Muscle layer of colon (tissue), 2 donors: Measurements from ENCODE around the gene GLT6D1.
"Not testable (repeated sequence)": the region's sequence is repeated elsewhere in the genome, so short reads cannot be mapped to it uniquely, and the experiment has no call there.

Experiments used
- H3K27ac ChIP-seq: one replicate; pipeline ENCODE4 v1.7.0; 2013; ENCODE audit warnings: low read depth, mild to moderate bottlenecking, low read length, moderate library complexity
- H3K27me3 ChIP-seq, 2 donors: one replicate each; pipeline ENCODE4 v1.7.0; 2013; ENCODE audit warnings: low read length in 2 of 2, mild to moderate bottlenecking in 2 of 2; ENCODE audit not compliant: insufficient read depth in 2 of 2, control insufficient read depth in 1 of 2
- H3K36me3 ChIP-seq: one replicate; pipeline ENCODE4 v1.7.0; 2013; ENCODE audit warnings: mild to moderate bottlenecking, low read length; ENCODE audit not compliant: insufficient read depth
- H3K4me1 ChIP-seq: one replicate; pipeline ENCODE4 v1.7.0; 2013; ENCODE audit warnings: mild to moderate bottlenecking, low read length; ENCODE audit not compliant: insufficient read depth
- H3K4me3 ChIP-seq, 2 donors: one replicate each; pipeline ENCODE4 v1.7.0; 2013; ENCODE audit warnings: low read length in 2 of 2, low read depth in 1 of 2, mild to moderate bottlenecking in 1 of 2, moderate library complexity in 1 of 2
- H3K9ac ChIP-seq: one replicate; pipeline ENCODE4 v1.7.0; 2013; ENCODE audit warnings: low read length
- H3K9me3 ChIP-seq: one replicate; pipeline ENCODE4 v1.7.0; 2013; ENCODE audit warnings: mild to moderate bottlenecking, low read length
- donor health status: abdominal sarcoma.
- donor health status: Adenocarcinoma of cecum.

The GLT6D1 gene

GRCh38 chr9:135648494-135649410 is 9.4 kb upstream of the GLT6D1 start:
- H3K27ac ChIP-seq: no peak overlapping the region
- no peak overlapping the region for H3K4me3 ChIP-seq
- no peak overlapping the region for H3K9ac ChIP-seq
- peaks cover 16% of the 10 kb centered on the region for H3K9me3 ChIP-seq
- no peaks in the 10 kb centered on the region for H3K27me3 ChIP-seq
- H3K36me3 ChIP-seq: no peaks in the 10 kb centered on the region
- no peaks in the 10 kb centered on the region for H3K4me1 ChIP-seq

- Histone ChIP-seq H3K36me3 (no peaks in the 10 kb centered on the region), H3K9me3 (peaks cover 16% of the 10 kb centered on the region), H3K9ac (no peak overlapping the region), H3K4me3 (no peak overlapping the region), H3K27me3 (no peaks in the 10 kb centered on the region), H3K4me1 (no peaks in the 10 kb centered on the region), H3K27ac (no peak overlapping the region)
Measured at GRCh38 chr9:135647884-135648283, 8.5 kb upstream of the GLT6D1 start.

GRCh38 chr9:135644631-135645218 is 5.4 kb upstream of the GLT6D1 start:
- H3K36me3 ChIP-seq: no peaks in the 10 kb centered on the region
- no peaks in the 10 kb centered on the region for H3K4me1 ChIP-seq
- H3K9ac ChIP-seq: no peak overlapping the region
- no peak overlapping the region for H3K4me3 ChIP-seq
- peaks cover 16% of the 10 kb centered on the region for H3K9me3 ChIP-seq
- H3K27ac ChIP-seq: no peak overlapping the region
- no peaks in the 10 kb centered on the region for H3K27me3 ChIP-seq

GRCh38 chr9:135641745-135642144 is 2.4 kb upstream of the GLT6D1 start:
- H3K27ac ChIP-seq: no peak overlapping the region
- peaks cover 8% of the 10 kb centered on the region for H3K9me3 ChIP-seq
- H3K36me3 ChIP-seq: no peaks in the 10 kb centered on the region
- no peaks in the 10 kb centered on the region for H3K27me3 ChIP-seq
- no peak overlapping the region for H3K4me3 ChIP-seq
- H3K4me1 ChIP-seq: no peaks in the 10 kb centered on the region
- H3K9ac ChIP-seq: no peak overlapping the region

GRCh38 chr9:135641047-135641446 is 1.7 kb upstream of the GLT6D1 start:
- Histone ChIP-seq H3K9me3 (peaks cover 8% of the 10 kb centered on the region), H3K4me1 (no peaks in the 10 kb centered on the region), H3K27me3 (no peaks in the 10 kb centered on the region), H3K4me3 (no peak overlapping the region), H3K36me3 (no peaks in the 10 kb centered on the region), H3K9ac (no peak overlapping the region), H3K27ac (no peak overlapping the region)

GRCh38 chr9:135636930-135637530 is 2.3 kb downstream of the GLT6D1 start:
- not testable (repeated sequence) for H3K4me3 ChIP-seq, H3K27ac ChIP-seq, H3K27me3 ChIP-seq, H3K36me3 ChIP-seq, H3K9me3 ChIP-seq, H3K9ac ChIP-seq, H3K4me1 ChIP-seq

- no peaks in the 10 kb centered on the region for H3K9me3 ChIP-seq
- no peak overlapping the region for H3K4me3 ChIP-seq
- no peaks in the 10 kb centered on the region for H3K36me3 ChIP-seq
- no peaks in the 10 kb centered on the region for H3K4me1 ChIP-seq
- no peak overlapping the region for H3K27ac ChIP-seq
- no peaks in the 10 kb centered on the region for H3K27me3 ChIP-seq
- H3K9ac ChIP-seq: no peak overlapping the region
Measured at GRCh38 chr9:135632841-135633240, 6.5 kb downstream of the GLT6D1 start.

- Histone ChIP-seq H3K9ac (no peak overlapping the region), H3K27me3 (no peaks in the 10 kb centered on the region), H3K9me3 (peaks cover 5% of the 10 kb centered on the region), H3K4me1 (no peaks in the 10 kb centered on the region), H3K4me3 (no peak overlapping the region), H3K36me3 (no peaks in the 10 kb centered on the region), H3K27ac (no peak overlapping the region)
Measured at GRCh38 chr9:135624282-135624681, 15.1 kb downstream of the GLT6D1 start.

GRCh38 chr9:135622415-135623020 is 16.8 kb downstream of the GLT6D1 start:
- Histone ChIP-seq H3K36me3 (no peaks in the 10 kb centered on the region), H3K27me3 (no peaks in the 10 kb centered on the region), H3K9ac (no peak overlapping the region), H3K9me3 (peaks cover 5% of the 10 kb centered on the region), H3K4me3 (no peak overlapping the region), H3K27ac (no peak overlapping the region), H3K4me1 (no peaks in the 10 kb centered on the region)

- no peaks in the 10 kb centered on the region for H3K27me3 ChIP-seq
- no peaks in the 10 kb centered on the region for H3K9me3 ChIP-seq
- no peak overlapping the region for H3K4me3 ChIP-seq
- no peaks in the 10 kb centered on the region for H3K4me1 ChIP-seq
- H3K36me3 ChIP-seq: no peaks in the 10 kb centered on the region
- no peak overlapping the region for H3K27ac ChIP-seq
- no peak overlapping the region for H3K9ac ChIP-seq
Measured at GRCh38 chr9:135620558-135620957, 18.8 kb downstream of the GLT6D1 start.

GRCh38 chr9:135619599-135619886 is 19.8 kb downstream of the GLT6D1 start:
- Histone ChIP-seq H3K36me3 (no peaks in the 10 kb centered on the region), H3K9ac (no peak overlapping the region), H3K27me3 (peaks cover 0 to 8% of the 10 kb centered on the region in 2 donors), H3K4me3 (no peak overlapping the region), H3K4me1 (no peaks in the 10 kb centered on the region), H3K27ac (no peak overlapping the region), H3K9me3 (no peaks in the 10 kb centered on the region)
